GM19468 (cell line): Measurements from ENCODE around the gene AKR1C3.
"Not testable (repeated sequence)": the region's sequence is repeated elsewhere in the genome, so short reads cannot be mapped to it uniquely, and the experiment has no call there.

Experiments used
- ATAC-seq: cut with Tn5 transposase; IDR thresholded peaks from one replicate; pipeline ENCODE4 v1.9.1; 2021; ENCODE audit warnings: mild to moderate bottlenecking, moderate library complexity, moderate number of reproducible peaks; ENCODE audit not compliant: unreplicated experiment; ENCODE audit errors: extremely low read depth

Gene AKR1C3

GRCh38 chr10:5125315-5126044 lies 31.3 kb downstream of the AKR1C3 start:
- no peak for ATAC-seq

GRCh38 chr10:5135581-5135980 lies 41.4 kb downstream of the AKR1C3 start:
- no peak for ATAC-seq

GRCh38 chr10:5136468-5137087 lies 42.4 kb downstream of the AKR1C3 start:
- ATAC-seq: no peak

- not testable (repeated sequence) for ATAC-seq
Observed at GRCh38 chr10:5137699-5138098, 43.5 kb downstream of the AKR1C3 start.

GRCh38 chr10:5142199-5142598 lies 48.0 kb downstream of the AKR1C3 start:
- no peak for ATAC-seq

GRCh38 chr10:5143137-5143536 lies 48.9 kb downstream of the AKR1C3 start:
- ATAC-seq: no peak

- no peak for ATAC-seq
Observed at GRCh38 chr10:5146920-5147254, 52.7 kb downstream of the AKR1C3 start.

- no peak for ATAC-seq
Observed at GRCh38 chr10:5147255-5147980, 53.2 kb downstream of the AKR1C3 start.

GRCh38 chr10:5147981-5148677 lies 53.9 kb downstream of the AKR1C3 start:
- ATAC-seq: no peak

GRCh38 chr10:5148678-5149032 lies 54.4 kb downstream of the AKR1C3 start:
- no peak for ATAC-seq

GRCh38 chr10:5151076-5151475 lies 56.9 kb downstream of the AKR1C3 start:
- ATAC-seq: no peak

- no peak for ATAC-seq
Observed at GRCh38 chr10:5155951-5156350, 61.7 kb downstream of the AKR1C3 start.
